ENCODE data around the gene CRK.

Gene CRK

GRCh38 chr17:1438593-1439083 is 17.4 kb downstream of the CRK start:
- Histone ChIP-seq H3K27me3 (ENCODE audit: insufficient read depth, poor library complexity, severe bottlenecking) (no peaks in the 10 kb centered on the region), H3K27ac (replicated peaks) (no peak overlapping the region), H3K4me3 (replicated peaks; ENCODE audit: insufficient read depth, low read length) (no peak overlapping the region)
- DNase-seq (ENCODE audit: low read depth in 1 of 2, low spot score in 1 of 2): no peak
- TF ChIP-seq SPI1 (IDR thresholded peaks at IDR 0.05; ENCODE audit: borderline replicate concordance, low read depth) (no peak), POLR2AphosphoS5 (IDR thresholded peaks at IDR 0.05; ENCODE audit: low read depth) (no peak), GABPA (IDR thresholded peaks at IDR 0.05; ENCODE audit: low read depth) (no peak)
- TF ChIP-seq, protein P1, sequence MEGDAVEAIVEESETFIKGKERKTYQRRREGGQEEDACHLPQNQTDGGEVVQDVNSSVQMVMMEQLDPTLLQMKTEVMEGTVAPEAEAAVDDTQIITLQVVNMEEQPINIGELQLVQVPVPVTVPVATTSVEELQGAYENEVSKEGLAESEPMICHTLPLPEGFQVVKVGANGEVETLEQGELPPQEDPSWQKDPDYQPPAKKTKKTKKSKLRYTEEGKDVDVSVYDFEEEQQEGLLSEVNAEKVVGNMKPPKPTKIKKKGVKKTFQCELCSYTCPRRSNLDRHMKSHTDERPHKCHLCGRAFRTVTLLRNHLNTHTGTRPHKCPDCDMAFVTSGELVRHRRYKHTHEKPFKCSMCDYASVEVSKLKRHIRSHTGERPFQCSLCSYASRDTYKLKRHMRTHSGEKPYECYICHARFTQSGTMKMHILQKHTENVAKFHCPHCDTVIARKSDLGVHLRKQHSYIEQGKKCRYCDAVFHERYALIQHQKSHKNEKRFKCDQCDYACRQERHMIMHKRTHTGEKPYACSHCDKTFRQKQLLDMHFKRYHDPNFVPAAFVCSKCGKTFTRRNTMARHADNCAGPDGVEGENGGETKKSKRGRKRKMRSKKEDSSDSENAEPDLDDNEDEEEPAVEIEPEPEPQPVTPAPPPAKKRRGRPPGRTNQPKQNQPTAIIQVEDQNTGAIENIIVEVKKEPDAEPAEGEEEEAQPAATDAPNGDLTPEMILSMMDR (IDR thresholded peaks at IDR 0.05; ENCODE audit: insufficient read depth, low read length): no peak
- TF ChIP-seq, protein P2, sequence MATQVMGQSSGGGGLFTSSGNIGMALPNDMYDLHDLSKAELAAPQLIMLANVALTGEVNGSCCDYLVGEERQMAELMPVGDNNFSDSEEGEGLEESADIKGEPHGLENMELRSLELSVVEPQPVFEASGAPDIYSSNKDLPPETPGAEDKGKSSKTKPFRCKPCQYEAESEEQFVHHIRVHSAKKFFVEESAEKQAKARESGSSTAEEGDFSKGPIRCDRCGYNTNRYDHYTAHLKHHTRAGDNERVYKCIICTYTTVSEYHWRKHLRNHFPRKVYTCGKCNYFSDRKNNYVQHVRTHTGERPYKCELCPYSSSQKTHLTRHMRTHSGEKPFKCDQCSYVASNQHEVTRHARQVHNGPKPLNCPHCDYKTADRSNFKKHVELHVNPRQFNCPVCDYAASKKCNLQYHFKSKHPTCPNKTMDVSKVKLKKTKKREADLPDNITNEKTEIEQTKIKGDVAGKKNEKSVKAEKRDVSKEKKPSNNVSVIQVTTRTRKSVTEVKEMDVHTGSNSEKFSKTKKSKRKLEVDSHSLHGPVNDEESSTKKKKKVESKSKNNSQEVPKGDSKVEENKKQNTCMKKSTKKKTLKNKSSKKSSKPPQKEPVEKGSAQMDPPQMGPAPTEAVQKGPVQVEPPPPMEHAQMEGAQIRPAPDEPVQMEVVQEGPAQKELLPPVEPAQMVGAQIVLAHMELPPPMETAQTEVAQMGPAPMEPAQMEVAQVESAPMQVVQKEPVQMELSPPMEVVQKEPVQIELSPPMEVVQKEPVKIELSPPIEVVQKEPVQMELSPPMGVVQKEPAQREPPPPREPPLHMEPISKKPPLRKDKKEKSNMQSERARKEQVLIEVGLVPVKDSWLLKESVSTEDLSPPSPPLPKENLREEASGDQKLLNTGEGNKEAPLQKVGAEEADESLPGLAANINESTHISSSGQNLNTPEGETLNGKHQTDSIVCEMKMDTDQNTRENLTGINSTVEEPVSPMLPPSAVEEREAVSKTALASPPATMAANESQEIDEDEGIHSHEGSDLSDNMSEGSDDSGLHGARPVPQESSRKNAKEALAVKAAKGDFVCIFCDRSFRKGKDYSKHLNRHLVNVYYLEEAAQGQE (IDR thresholded peaks at IDR 0.05; ENCODE audit: insufficient replicate concordance, low read depth): no peak

DNA sequence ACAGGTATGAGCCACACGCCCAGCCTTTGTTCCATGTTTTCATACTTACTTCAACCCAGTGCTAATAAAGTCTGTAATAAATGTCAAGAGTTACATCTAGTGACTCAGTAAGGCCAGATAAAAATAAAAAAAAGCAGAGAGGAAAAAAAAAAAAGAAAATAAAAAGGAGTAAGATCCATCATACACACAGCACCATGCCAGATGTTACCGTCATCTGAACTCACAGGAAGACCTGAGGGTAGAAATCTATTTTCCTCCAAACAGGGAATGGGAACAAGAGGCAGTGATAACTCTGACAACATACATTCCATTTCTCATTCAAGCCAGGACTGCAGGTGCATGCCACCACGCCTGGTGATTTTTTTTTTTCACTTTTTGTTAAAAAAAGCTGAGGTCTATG is 20.7 kb downstream of the CRK start:
- no peak for DNase-seq (ENCODE audit: low read depth in 1 of 2, low spot score in 1 of 2)
- Histone ChIP-seq H3K27ac (replicated peaks) (no peak overlapping the region), H3K27me3 (ENCODE audit: insufficient read depth, poor library complexity, severe bottlenecking) (no peaks in the 10 kb centered on the region), H3K4me3 (replicated peaks; ENCODE audit: insufficient read depth, low read length) (no peak overlapping the region)
- no peak for TF ChIP-seq POLR2AphosphoS5 (IDR thresholded peaks at IDR 0.05; ENCODE audit: low read depth)
- TF ChIP-seq, protein P1 (IDR thresholded peaks at IDR 0.05; ENCODE audit: insufficient read depth, low read length): no peak
- TF ChIP-seq SPI1 (IDR thresholded peaks at IDR 0.05; ENCODE audit: borderline replicate concordance, low read depth): no peak
- TF ChIP-seq, protein P2 (IDR thresholded peaks at IDR 0.05; ENCODE audit: insufficient replicate concordance, low read depth): no peak
- TF ChIP-seq GABPA (IDR thresholded peaks at IDR 0.05; ENCODE audit: low read depth): no peak

- no peak for DNase-seq (ENCODE audit: low read depth in 1 of 2, low spot score in 1 of 2)
These were observed 21.9 kb downstream of the CRK start for GRCh38 chr17:1434150-1434549.

More at GRCh38 chr17:1434150-1434549, 21.9 kb downstream of the CRK start:
- no peak for TF ChIP-seq SPI1 (IDR thresholded peaks at IDR 0.05; ENCODE audit: borderline replicate concordance, low read depth)
- no peak for TF ChIP-seq GABPA (IDR thresholded peaks at IDR 0.05; ENCODE audit: low read depth)
- TF ChIP-seq, protein P1 (IDR thresholded peaks at IDR 0.05; ENCODE audit: insufficient read depth, low read length): no peak
- TF ChIP-seq POLR2AphosphoS5 (IDR thresholded peaks at IDR 0.05; ENCODE audit: low read depth): no peak
- TF ChIP-seq, protein P2 (IDR thresholded peaks at IDR 0.05; ENCODE audit: insufficient replicate concordance, low read depth): no peak
- Histone ChIP-seq H3K4me3 (replicated peaks; ENCODE audit: insufficient read depth, low read length) (no peak overlapping the region), H3K27ac (replicated peaks) (no peak overlapping the region), H3K27me3 (ENCODE audit: insufficient read depth, poor library complexity, severe bottlenecking) (no peaks in the 10 kb centered on the region)

Measured in HL-60 (cell line).